ENCODE results near the gene PARVG.

Gene PARVG

DNA sequence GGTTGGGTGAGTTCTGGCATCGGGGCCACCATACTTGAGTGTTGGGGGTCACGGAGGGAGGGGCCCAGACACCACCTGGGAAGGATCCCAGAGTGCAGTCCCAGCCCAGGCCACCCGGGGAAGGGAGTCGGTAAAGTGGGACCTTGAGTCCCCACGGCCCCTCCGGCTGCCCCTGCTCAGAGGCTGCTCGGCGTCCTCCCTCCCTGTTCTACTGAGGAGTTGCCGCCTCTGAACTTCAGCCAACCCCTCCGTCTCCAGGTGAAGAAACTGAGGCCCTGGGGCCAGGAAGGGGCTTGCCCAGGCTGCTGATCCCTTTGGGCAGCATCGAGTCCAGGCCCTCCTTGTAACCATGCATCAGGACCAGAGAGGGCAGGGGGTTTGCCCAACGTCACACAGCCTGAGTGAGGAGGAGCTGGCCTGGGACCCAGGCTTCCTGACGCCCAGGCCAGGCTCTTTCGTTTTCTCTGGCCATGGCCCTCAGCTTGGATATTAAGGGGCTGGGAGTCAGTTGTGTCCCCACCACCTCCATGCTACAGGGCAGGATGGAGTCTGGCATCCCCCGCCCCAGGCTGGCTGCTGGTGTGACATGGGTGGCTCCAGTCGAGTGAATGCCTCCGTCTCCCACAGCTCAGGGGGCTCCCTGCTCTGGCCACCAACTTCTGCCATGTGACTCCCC, 1.3 kb downstream of the PARVG start:
- DNase-seq: no peak

GRCh38 chr22:44182588-44183286, 2.0 kb downstream of the PARVG start:
- no peak for DNase-seq

DNA sequence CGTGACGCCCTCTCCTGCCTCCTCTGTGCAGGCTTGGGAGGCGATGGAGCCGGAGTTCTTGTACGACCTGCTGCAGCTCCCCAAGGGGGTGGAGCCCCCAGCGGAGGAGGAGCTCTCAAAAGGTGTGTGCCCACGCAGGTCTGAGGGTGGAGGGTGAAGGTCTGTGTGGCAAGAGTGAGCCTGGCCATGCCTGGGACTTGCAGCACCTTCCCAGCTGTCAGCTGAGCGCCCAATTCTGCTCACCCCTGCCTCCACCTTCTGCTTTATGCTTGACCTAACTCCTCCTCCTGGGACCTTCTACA, 2.5 kb downstream of the PARVG start:
- DNase-seq: no peak

DNA sequence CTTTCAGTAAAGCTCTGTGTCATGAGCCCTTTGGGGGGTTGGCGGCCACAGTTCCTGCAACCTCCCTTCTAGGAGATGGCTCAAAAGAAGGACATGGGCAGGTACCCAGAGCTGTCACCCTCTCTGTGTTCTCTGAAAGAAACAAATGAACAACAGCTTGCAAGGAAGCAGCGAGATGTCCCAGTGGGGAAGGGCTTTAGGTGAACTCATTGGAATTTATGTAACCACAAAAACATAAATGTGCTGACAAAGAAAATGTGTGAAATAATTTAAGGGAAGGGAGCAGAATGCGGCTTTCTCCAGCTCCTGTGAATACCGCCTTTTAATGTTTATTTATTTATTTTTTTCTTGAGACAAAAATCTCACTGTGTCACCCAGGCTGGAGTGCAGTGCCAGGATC, 3.3 kb downstream of the PARVG start:
- no peak for DNase-seq

DNA sequence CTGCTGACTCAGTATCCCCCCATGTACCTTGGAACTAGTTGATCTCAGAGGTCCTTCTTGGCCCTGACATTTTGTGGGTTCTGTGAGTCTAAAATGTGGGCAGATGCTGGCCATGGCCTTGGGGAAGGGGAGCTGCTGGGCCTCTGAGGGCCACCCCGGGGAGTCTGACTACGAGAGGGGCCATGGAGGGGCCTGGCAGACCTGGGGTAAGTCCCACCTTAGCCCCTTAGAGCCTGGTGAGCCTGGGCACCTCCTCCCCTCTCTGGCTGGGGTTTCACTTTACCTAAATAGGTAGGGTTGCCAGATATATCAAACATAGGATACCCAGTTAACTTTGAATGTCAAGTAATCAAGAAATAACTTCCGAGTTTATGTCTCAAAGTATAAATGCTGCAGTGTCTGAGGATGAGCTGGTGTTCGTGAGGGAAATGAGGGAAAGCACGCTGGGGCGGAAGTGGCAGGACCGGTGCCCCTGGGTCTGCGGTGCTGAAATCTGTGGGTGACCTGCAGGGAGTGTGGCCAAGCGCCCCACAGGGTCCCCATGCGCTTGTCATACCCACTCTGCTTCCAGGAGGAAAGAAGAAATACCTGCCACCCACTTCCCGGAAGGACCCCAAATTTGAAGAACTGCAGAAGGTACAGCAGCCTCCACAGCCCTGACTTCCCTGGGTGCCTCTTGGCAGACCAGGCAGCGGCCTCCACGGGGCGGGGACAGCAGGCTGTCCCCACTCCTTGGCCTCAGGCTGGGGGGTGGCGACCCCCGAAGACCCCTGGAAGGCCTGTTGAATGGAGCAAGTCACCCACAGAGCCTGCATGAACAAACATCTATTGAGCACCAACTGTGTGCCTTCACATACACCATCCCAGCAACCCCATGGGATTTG, 4.8 kb downstream of the PARVG start:
- no peak for DNase-seq

DNA sequence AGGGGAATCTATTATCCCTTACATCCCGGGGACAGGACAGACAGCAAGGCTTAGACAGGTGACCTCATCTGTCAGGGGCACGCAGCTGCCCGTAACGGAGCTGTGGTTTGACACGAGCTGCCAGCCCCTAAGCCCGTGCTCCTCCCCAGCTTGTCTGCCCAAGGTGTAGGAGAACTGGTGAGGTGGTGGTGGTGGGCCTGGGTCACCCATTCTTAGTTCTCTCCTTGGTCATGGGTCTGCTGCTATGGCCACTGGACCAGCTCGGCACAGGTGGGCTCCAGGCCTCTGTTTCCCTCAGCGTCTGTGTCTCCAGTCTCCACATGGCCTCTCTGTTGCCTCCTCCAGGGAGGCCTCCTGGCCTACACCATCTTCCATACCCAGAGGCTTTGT, 5.4 kb downstream of the PARVG start:
- DNase-seq: no peak

GRCh38 chr22:44186737-44187136, 6.0 kb downstream of the PARVG start:
- DNase-seq: no peak

- DNase-seq: no peak
These were observed 7.0 kb downstream of the PARVG start for GRCh38 chr22:44187652-44188230.

- DNase-seq: no peak
These were observed 7.6 kb downstream of the PARVG start for GRCh38 chr22:44188316-44188715.

GRCh38 chr22:44188986-44189630, 8.4 kb downstream of the PARVG start:
- DNase-seq: no peak

- no peak for DNase-seq
These were observed 9.8 kb downstream of the PARVG start for GRCh38 chr22:44190381-44190976.

DNA sequence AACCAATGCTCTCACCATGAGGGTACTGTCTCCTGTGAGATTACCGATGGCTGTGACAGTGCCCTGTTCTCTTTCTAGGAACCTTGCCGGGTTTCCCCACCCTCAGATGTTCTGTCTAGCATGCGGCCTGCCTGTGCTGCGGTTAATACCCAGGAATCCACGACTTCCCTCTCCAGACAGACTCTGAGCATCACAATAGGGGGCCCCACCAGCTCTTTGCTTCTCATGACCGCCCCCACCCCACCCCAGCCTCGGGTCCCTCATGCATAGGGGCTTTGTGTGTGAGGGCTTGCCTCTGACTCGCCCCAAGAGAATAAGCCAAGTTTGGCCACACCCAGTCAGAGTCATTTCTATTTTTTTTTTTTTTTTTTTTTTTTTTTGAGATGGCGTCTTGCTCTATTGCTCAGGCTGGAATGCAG, 10.3 kb downstream of the PARVG start:
- DNase-seq: no peak

DNA sequence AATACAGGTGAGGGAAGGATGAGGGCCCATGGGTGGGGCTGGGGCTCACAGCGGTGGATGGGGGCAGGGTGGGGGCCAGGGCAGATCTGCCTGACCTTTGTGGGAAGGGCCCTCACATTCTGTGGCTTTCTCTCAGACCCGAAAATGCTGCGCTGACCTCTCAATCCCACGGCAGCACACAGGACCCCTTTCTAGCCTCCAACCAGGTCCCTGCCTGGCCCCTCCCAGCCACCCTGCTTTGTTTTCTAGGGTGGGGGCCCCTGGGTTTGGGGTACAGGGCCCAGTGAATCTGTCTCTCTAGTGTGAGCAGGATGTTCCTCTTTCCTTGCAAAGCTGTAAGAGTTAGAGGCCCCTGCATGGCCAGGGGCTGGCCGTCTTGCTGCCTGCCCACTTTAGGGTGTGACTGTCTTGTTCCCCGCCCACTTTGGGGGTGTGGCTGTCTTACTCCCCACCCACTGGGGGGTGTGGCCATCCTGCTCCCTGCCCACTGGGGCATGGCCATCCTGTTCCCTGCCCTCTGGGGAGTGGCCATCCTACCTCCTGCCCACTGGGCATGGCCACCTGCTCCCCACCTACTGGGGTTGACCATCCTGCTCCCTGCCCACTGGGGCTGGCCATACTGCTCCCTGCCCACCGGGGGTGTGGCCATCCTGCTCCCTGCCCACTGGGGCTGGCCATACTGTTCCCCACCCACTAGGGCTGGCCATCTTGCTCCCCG, 11.5 kb downstream of the PARVG start:
- no peak for DNase-seq

- no peak for DNase-seq
These were observed 12.2 kb downstream of the PARVG start for GRCh38 chr22:44192816-44193534.

DNA sequence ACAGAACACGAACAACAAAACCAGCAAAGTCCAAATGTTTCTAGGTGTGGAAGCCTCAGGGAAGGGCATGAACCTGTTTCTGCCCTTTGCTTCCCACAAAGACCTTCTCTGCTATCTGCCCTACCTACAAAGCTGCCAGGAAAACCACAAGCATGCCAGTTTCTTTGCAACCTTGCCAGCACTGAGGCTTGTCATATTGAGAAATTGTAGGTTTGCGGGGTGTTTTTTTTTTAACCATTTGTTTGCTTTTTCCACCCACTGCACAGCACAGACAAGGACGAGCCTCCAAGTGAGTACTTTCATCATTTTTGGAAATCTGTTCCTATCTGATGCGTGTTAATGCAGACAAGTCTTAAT, 12.8 kb downstream of the PARVG start:
- no peak for DNase-seq

DNA sequence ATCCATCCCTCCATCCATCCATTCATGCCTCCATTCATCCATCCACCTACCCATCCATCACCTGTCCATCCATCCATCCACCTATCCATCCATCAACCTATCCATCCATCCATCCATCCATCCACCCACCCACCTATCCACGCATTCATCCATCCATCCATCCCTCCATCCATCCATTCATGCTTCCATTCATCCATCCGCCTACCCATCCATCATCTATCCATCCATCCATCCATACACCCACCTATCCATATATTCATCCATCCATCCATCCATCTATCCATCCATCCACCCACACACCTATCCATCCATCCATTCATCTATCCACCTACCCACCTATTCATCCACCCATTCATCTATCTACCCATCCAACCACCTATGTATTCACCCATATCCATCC, 13.8 kb downstream of the PARVG start:
- no peak for DNase-seq

DNA sequence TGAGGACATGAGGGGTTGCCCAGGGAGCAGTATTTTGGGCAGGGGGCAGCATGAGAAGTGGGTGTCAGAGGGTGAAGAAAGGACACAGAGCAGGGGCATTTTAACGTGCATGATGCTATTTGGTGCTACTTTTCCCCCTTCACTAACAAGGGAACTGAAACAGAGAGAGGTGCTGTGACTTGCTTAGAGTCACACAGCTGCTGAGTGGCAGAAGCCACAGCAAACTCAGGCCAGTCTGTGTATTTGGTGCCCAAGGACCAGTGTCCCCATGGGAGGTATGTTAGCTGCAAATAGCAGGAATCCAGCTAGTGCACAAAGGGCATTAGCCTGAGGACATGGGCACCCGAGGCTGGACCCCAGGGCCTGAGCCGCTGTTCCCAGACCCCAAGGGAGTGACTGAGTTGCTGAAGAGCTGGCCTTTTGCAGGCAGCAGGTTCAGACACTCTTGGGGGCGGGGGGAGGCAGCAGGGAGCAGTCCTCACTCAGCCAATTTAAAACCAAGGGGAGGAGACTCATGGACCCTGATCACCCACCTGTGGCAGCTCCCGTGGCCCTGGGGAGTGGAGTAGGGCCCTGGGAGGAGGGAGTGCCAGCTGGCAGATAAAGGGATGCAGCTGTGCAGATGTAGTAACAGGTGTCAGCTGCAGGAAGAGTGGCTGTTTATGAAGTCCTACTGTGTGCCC, 14.6 kb downstream of the PARVG start:
- no peak for DNase-seq

- no peak for DNase-seq
These were observed 15.5 kb downstream of the PARVG start for GRCh38 chr22:44196241-44196640.

DNA sequence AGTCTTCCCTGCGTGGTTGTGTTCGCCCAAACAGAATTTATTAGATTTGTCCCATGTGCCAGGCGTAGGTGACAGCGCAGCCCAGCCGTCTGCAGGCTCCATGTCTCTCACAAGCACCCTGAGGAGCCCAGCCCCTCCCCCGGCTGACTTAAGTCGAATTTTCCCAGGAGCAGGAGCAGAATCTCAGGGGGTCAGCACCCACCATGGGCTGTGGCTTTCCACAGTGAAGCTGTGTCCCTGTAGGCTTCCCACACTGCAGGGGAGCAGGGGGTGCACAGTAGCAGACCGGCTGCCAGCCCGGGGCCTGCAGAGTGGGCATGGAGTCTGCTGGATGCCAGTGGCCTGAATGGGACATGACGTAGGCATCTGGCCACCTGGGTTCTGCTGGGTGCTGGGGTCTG, 16.0 kb downstream of the PARVG start:
- no peak for DNase-seq

DNA sequence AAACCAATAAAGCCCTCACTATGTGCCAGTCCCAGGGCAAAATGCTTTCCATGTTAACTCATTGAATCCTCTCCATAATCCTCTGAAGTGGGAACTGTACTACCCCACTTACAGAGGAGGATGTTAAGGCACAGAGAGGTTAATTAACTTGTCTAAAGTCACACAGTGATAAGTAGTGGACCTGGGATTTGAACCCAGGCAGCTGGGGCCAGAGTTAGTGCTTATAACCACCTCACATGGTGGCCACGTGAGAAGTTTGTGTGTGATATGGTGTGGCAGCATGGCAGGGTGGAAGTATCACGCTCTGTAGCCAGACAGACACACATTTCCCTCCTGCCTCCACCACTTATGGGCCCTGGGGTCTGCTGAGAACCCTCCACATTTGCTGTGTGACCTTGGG, 16.5 kb downstream of the PARVG start:
- no peak for DNase-seq

DNA sequence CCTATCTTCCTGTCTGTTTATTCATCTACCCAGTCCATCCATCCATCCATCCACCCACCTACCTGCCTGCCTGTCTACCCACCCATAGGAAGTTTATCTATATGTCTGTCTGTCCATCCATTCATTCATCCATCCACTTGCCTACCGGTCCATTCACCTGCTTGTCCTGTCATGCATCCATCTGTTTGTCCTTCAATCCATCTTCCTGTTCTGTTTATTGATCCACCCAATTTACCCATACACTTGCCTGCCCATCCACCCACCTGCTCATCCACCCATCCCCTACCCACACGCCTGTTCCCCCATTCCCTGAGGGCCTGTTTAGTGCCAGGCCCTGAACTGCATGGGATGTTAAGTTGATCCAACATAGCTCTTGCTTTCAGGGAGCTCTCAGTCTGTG, 18.4 kb downstream of the PARVG start:
- DNase-seq: no peak
